ENCODE data around the gene GJA3.

GRCh38 chr13:20151612-20152011 is 9.2 kb downstream of the GJA3 start:
- no peak for TF ChIP-seq POLR2AphosphoS5 (IDR thresholded peaks at IDR 0.05)
- no peak for TF ChIP-seq CTCF (IDR thresholded peaks at IDR 0.05)
- no peak for TF ChIP-seq POLR2A (IDR thresholded peaks at IDR 0.05; ENCODE audit: low read depth)
